ENCODE measurements around the gene LRP8.

- no peak for TF ChIP-seq MAFK (conservative IDR thresholded peaks at IDR 0.05 in 1 of 2, IDR thresholded peaks at IDR 0.05 in 1 of 2; ENCODE audit: low read length in 2 of 2)
- TF ChIP-seq ZNF782 (CRISPR knock-in tag; IDR thresholded peaks at IDR 0.05; ENCODE audit: borderline replicate concordance): no peak
- no peak for TF ChIP-seq ZFP36 (IDR thresholded peaks at IDR 0.05; ENCODE audit: borderline replicate concordance, low read depth, low read length, partially characterized antibody)
Measured at GRCh38 chr1:53327182-53327913, 522 bp downstream of the LRP8 start.
